ENCODE measurements around the gene RGS11. TPM values are rescaled to one million over a fixed set of nuclear protein-coding genes. Genes with fewer than 3 reads are reported as not detected.

RGS11 gene
- total and polyA plus RNA-seq, 2 experiments from 2014 or later = 2.4 to 4.5 TPM

GRCh38 chr16:309476-309875 lies 33.7 kb upstream of the RGS11 start:
- in situ Hi-C loops (cut with MboI) = no loop called here

GRCh38 chr16:307691-308312 lies 32.1 kb upstream of the RGS11 start:
- Histone ChIP-seq H3K79me2 (ENCODE audit: insufficient read depth) (no peaks in the 10 kb centered on the region), H3K27me3 (replicated peaks; ENCODE audit: insufficient read depth) (no peaks in the 10 kb centered on the region), H2AFZ (no peak overlapping the region), H3K9me2 (ENCODE audit: insufficient read depth) (no peaks in the 10 kb centered on the region), H3K4me1 (ENCODE audit: insufficient read depth) (no peaks in the 10 kb centered on the region), H3F3A (ENCODE audit: insufficient read depth) (no peaks in the 10 kb centered on the region), H3K9me3 (ENCODE audit: low read depth) (no peaks in the 10 kb centered on the region), H3K36me3 (ENCODE audit: low read depth) (0 out of 2 replicates have a peak, but pooled peaks cover 6% of the 10 kb centered on the region), H3K4me2 (ENCODE audit: unreplicated experiment) (no peak overlapping the region), H3K27ac (no peak overlapping the region), H3K9ac (no peak overlapping the region), H3K4me3 (no peak overlapping the region), H4K20me1 (ENCODE audit: insufficient read depth) (no peaks in the 10 kb centered on the region)
- no peak for DNase-seq
- WGBS, 2 experiments (ENCODE audit: low coverage in 1 of 2, low lambda C conversion rate in 2 of 2, missing lambda C conversion rate in 2 of 2) = 96 to 98% methylated on average over 21 of the region's 21 CpGs
- TF ChIP-seq EZH2 (IDR thresholded peaks at IDR 0.05; ENCODE audit: insufficient read depth, poor library complexity, severe bottlenecking) (no peak), EZH2phosphoT487 (IDR thresholded peaks at IDR 0.05; ENCODE audit: insufficient read depth, low read depth) (no peak)
- in situ Hi-C loops (cut with MboI) = no loop called here

More at GRCh38 chr16:309476-309875, 33.7 kb upstream of the RGS11 start:
- H3F3A ChIP-seq (ENCODE audit: insufficient read depth) = no peaks in the 10 kb centered on the region
- no peak overlapping the region for H2AFZ ChIP-seq
- no peak overlapping the region for H3K4me3 ChIP-seq
- no peak for DNase-seq
- H3K9me3 ChIP-seq (ENCODE audit: low read depth) = no peaks in the 10 kb centered on the region
- no peak overlapping the region for H3K4me2 ChIP-seq (ENCODE audit: unreplicated experiment)
- TF ChIP-seq EZH2 (IDR thresholded peaks at IDR 0.05; ENCODE audit: insufficient read depth, poor library complexity, severe bottlenecking) (no peak), EZH2phosphoT487 (IDR thresholded peaks at IDR 0.05; ENCODE audit: insufficient read depth, low read depth) (no peak)
- no peaks in the 10 kb centered on the region for H3K4me1 ChIP-seq (ENCODE audit: insufficient read depth)
- no peaks in the 10 kb centered on the region for H4K20me1 ChIP-seq (ENCODE audit: insufficient read depth)
- H3K27ac ChIP-seq = no peak overlapping the region
- H3K79me2 ChIP-seq (ENCODE audit: insufficient read depth) = peaks cover 5% of the 10 kb centered on the region
- H3K27me3 ChIP-seq (replicated peaks; ENCODE audit: insufficient read depth) = no peaks in the 10 kb centered on the region
- H3K36me3 ChIP-seq (ENCODE audit: low read depth) = 0 out of 2 replicates have a peak, but pooled peaks cover 6% of the 10 kb centered on the region
- WGBS, 2 experiments (ENCODE audit: low coverage in 1 of 2, low lambda C conversion rate in 2 of 2, missing lambda C conversion rate in 2 of 2) = 98% methylated on average over 7 of the region's 7 CpGs
- H3K9ac ChIP-seq = no peak overlapping the region
- H3K9me2 ChIP-seq (ENCODE audit: insufficient read depth) = no peaks in the 10 kb centered on the region

GRCh38 chr16:306911-307370 lies 31.2 kb upstream of the RGS11 start:
- no peak overlapping the region for H3K9ac ChIP-seq

GRCh38 chr16:305916-306626 lies 30.3 kb upstream of the RGS11 start:
- Histone ChIP-seq H3K4me3 (no peak overlapping the region), H3K4me2 (ENCODE audit: unreplicated experiment) (no peak overlapping the region), H3K9me3 (ENCODE audit: low read depth) (no peaks in the 10 kb centered on the region), H3K9me2 (ENCODE audit: insufficient read depth) (no peaks in the 10 kb centered on the region), H3K4me1 (ENCODE audit: insufficient read depth) (no peaks in the 10 kb centered on the region), H3F3A (ENCODE audit: insufficient read depth) (no peaks in the 10 kb centered on the region), H4K20me1 (ENCODE audit: insufficient read depth) (no peaks in the 10 kb centered on the region), H3K79me2 (ENCODE audit: insufficient read depth) (no peaks in the 10 kb centered on the region), H3K9ac (no peak overlapping the region), H3K36me3 (ENCODE audit: low read depth) (no peaks in the 10 kb centered on the region), H3K27me3 (replicated peaks; ENCODE audit: insufficient read depth) (no peaks in the 10 kb centered on the region), H3K27ac (no peak overlapping the region), H2AFZ (no peak overlapping the region)
- in situ Hi-C loops (cut with MboI) = no loop called here
- WGBS, 2 experiments (ENCODE audit: low coverage in 1 of 2, low lambda C conversion rate in 2 of 2, missing lambda C conversion rate in 2 of 2) = 79 to 83% methylated on average over 18 to 19 of the region's 19 CpGs
- DNase-seq = no peak
- TF ChIP-seq EZH2 (IDR thresholded peaks at IDR 0.05; ENCODE audit: insufficient read depth, poor library complexity, severe bottlenecking) = no peak
- TF ChIP-seq EZH2phosphoT487 (IDR thresholded peaks at IDR 0.05; ENCODE audit: insufficient read depth, low read depth) = no peak

More at GRCh38 chr16:306911-307370, 31.2 kb upstream of the RGS11 start:
- in situ Hi-C loops (cut with MboI) = no loop called here
- TF ChIP-seq EZH2 (IDR thresholded peaks at IDR 0.05; ENCODE audit: insufficient read depth, poor library complexity, severe bottlenecking) (no peak), EZH2phosphoT487 (IDR thresholded peaks at IDR 0.05; ENCODE audit: insufficient read depth, low read depth) (no peak)
- WGBS, 2 experiments (ENCODE audit: low coverage in 1 of 2, low lambda C conversion rate in 2 of 2, missing lambda C conversion rate in 2 of 2) = 64 to 73% methylated on average over 17 of the region's 17 CpGs
- Histone ChIP-seq H3K27ac (no peak overlapping the region), H3K9me2 (ENCODE audit: insufficient read depth) (no peaks in the 10 kb centered on the region), H3F3A (ENCODE audit: insufficient read depth) (no peaks in the 10 kb centered on the region), H3K36me3 (ENCODE audit: low read depth) (0 out of 2 replicates have a peak, but pooled peaks cover 2% of the 10 kb centered on the region), H4K20me1 (ENCODE audit: insufficient read depth) (no peaks in the 10 kb centered on the region), H3K4me3 (no peak overlapping the region), H3K4me2 (ENCODE audit: unreplicated experiment) (no peak overlapping the region), H2AFZ (no peak overlapping the region), H3K27me3 (replicated peaks; ENCODE audit: insufficient read depth) (no peaks in the 10 kb centered on the region), H3K4me1 (ENCODE audit: insufficient read depth) (no peaks in the 10 kb centered on the region), H3K79me2 (ENCODE audit: insufficient read depth) (no peaks in the 10 kb centered on the region), H3K9me3 (ENCODE audit: low read depth) (no peaks in the 10 kb centered on the region)
- DNase-seq = no peak
